OCI-LY3 (cell line): ENCODE measurements around the gene COL20A1.

ENCODE experiments used
- CTCF ChIP-seq: fragments of 200-600, 300-600 bp; sonication (generic); IDR thresholded peaks from 2 replicates; pipeline ENCODE4 v1.5.1; 2014; ENCODE audit warnings: antibody characterized with exemption, low read length, low read depth
- EZH2phosphoT487 ChIP-seq: fragments of 200-600 bp; shearing (Covaris generic); IDR thresholded peaks from 2 replicates; pipeline ENCODE4 v1.6.1; 2018; ENCODE audit warnings: antibody characterized with exemption, mixed run types, low read depth

- TF ChIP-seq CTCF (no peak), EZH2phosphoT487 (no peak)
These were observed 5.0 kb downstream of the COL20A1 start for GRCh38 chr20:63297796-63298572.
